Liver (tissue), 9 donors: Measurements from ENCODE around the gene GRK5. TPM values are rescaled to one million over a fixed set of nuclear protein-coding genes. Genes with fewer than 3 reads are reported as not detected.

Experiments used
- DNase-seq: peaks from one replicate; pipeline ENCODE4 v3.0.0-alpha.2; 2017; ENCODE audit warnings: low spot score
- H3K27ac ChIP-seq, 2 donors: one replicate each; pipeline ENCODE4 v1.7.0; 2013; ENCODE audit warnings: inconsistent platforms in 2 of 2, low read length in 2 of 2, control low read depth in 1 of 2, low read depth in 1 of 2, mild to moderate bottlenecking in 1 of 2
- H3K27me3 ChIP-seq, 4 donors: one replicate each; pipeline versions ENCODE4 v1.6.1 to v1.7.0; 2013; ENCODE audit warnings: low read length in 3 of 4, inconsistent platforms in 1 of 4, mild to moderate bottlenecking in 1 of 4, moderate library complexity in 1 of 4; ENCODE audit not compliant: control insufficient read depth in 4 of 4, insufficient read depth in 4 of 4
- H3K36me3 ChIP-seq, 4 donors: one replicate each; pipeline versions ENCODE4 v1.6.1 to v1.7.0; 2013; ENCODE audit warnings: low read length in 3 of 4, mild to moderate bottlenecking in 3 of 4, low read depth in 1 of 4, moderate library complexity in 1 of 4; ENCODE audit not compliant: control insufficient read depth in 4 of 4, insufficient read depth in 3 of 4
- H3K4me1 ChIP-seq, 4 donors: one replicate each; pipeline versions ENCODE4 v1.6.1 to v1.7.0; 2013; ENCODE audit warnings: low read length in 3 of 4, mild to moderate bottlenecking in 3 of 4, moderate library complexity in 1 of 4; ENCODE audit not compliant: control insufficient read depth in 4 of 4, insufficient read depth in 4 of 4
- H3K4me3 ChIP-seq, 3 donors: one replicate each; pipeline versions ENCODE4 v1.6.1 to v1.7.0; 2013; ENCODE audit warnings: low read length in 3 of 3, control low read depth in 1 of 3, low read depth in 1 of 3, mild to moderate bottlenecking in 1 of 3
- H3K9ac ChIP-seq, 2 donors: one replicate each; pipeline ENCODE4 v1.7.0; 2013; ENCODE audit warnings: low read length in 2 of 2, mild to moderate bottlenecking in 2 of 2, moderate library complexity in 2 of 2, control low read depth in 1 of 2, low read depth in 1 of 2
- H3K9me3 ChIP-seq, 4 donors: one replicate each; pipeline versions ENCODE4 v1.6.1 to v1.7.0; 2013; ENCODE audit warnings: low read length in 3 of 4; ENCODE audit not compliant: control insufficient read depth in 4 of 4
- ATF3 ChIP-seq: IDR thresholded peaks from 2 replicates; pipeline ENCODE4 v1.6.1; 2016; ENCODE audit warnings: antibody characterized with exemption
- EGR1 ChIP-seq, 2 donors: IDR thresholded peaks; 2 replicates each; pipeline ENCODE4 v1.6.1; 2016 to 2018; ENCODE audit warnings: antibody characterized with exemption in 2 of 2, low read depth in 2 of 2
- FOXA2 ChIP-seq: IDR thresholded peaks from 2 replicates; pipeline ENCODE4 v1.6.1; 2016; ENCODE audit warnings: antibody characterized with exemption
- GABPA ChIP-seq, 2 donors: IDR thresholded peaks in 1 of 2; conservative IDR thresholded peaks in 1 of 2; 2 replicates each; pipeline ENCODE4 v1.6.1; 2016; ENCODE audit warnings: antibody characterized with exemption in 2 of 2, mild to moderate bottlenecking in 1 of 2, moderate library complexity in 1 of 2
- JUND ChIP-seq, 2 donors: IDR thresholded peaks; 2 replicates each; pipeline ENCODE4 v1.6.1; 2016; ENCODE audit warnings: antibody characterized with exemption in 2 of 2
- MAX ChIP-seq: IDR thresholded peaks from 2 replicates; pipeline ENCODE4 v1.6.1; 2016; ENCODE audit warnings: antibody characterized with exemption
- RAD21 ChIP-seq, 2 donors: IDR thresholded peaks; 2 replicates each; pipeline ENCODE4 v1.6.1; 2016; ENCODE audit warnings: antibody characterized with exemption in 2 of 2, mild to moderate bottlenecking in 2 of 2
- RXRA ChIP-seq, 2 donors: IDR thresholded peaks; 2 replicates each; pipeline ENCODE4 v1.6.1; 2017 to 2018; ENCODE audit warnings: antibody characterized with exemption in 2 of 2, mild to moderate bottlenecking in 1 of 2
- SP1 ChIP-seq: IDR thresholded peaks from 2 replicates; pipeline ENCODE4 v1.6.1; 2018; ENCODE audit warnings: antibody characterized with exemption, mild to moderate bottlenecking
- TAF1 ChIP-seq: conservative IDR thresholded peaks from 2 replicates; pipeline ENCODE4 v1.6.1; 2016; ENCODE audit warnings: antibody characterized with exemption, mild to moderate bottlenecking
- YY1 ChIP-seq: IDR thresholded peaks from 2 replicates; pipeline ENCODE4 v1.6.1; 2016; ENCODE audit warnings: antibody characterized with exemption, mild to moderate bottlenecking
- ZBTB33 ChIP-seq: IDR thresholded peaks from 2 replicates; pipeline ENCODE4 v1.6.1; 2016; ENCODE audit warnings: antibody characterized with exemption
- WGBS: extraction: QIAGEN DNeasy Blood & Tissue Kit; methylation state at CpG from one replicate; pipeline ENCODE4 v1.1.7; 2013; 5-methylcytosine and 5-hydroxymethylcytosine counted together
- polyA plus RNA-seq, 2 donors: library from polyadenylated mRNA; stranded (reverse) in 1 of 2; unstranded in 1 of 2; fragments of 200-250 nt in 1 of 2; fragments of >200 nt in 1 of 2; fragmentation: Nextera tagmentation in 1 of 2; extraction: Ambion mirVana in 1 of 2; gene quantifications; one replicate each; pipeline versions ENCODE4 v1.2.1 to v1.2.3, GENCODE V29; 2013 to 2015
- total RNA-seq, 2 donors: library from RNA; depleted of rRNA; stranded (reverse); fragments of >200 nt; gene quantifications; one replicate each; pipeline ENCODE4 v1.2.3, GENCODE V29; 2014
- donor health status: healthy.
- donor health status: healthy.
- donor health status: healthy.
- donor health status: healthy.
- donor health status: healthy.

Gene GRK5
- total and polyA plus RNA-seq, 4 donors: 2.1 to 6.6 (median 5.1) TPM

GRCh38 chr10:119371704-119372663 is 164.6 kb downstream of the GRK5 start:
- Histone ChIP-seq H3K27me3 (no peaks in the 10 kb centered on the region), H3K27ac (peak overlapping the region; percentile 64 to 65), H3K36me3 (no peaks in the 10 kb centered on the region), H3K4me1 (peaks cover 0 to 7% (median 2%) of the 10 kb centered on the region in 4 donors), H3K9ac (no peak overlapping the region), H3K9me3 (no peaks in the 10 kb centered on the region), H3K4me3 (no peak overlapping the region)
- no peak for TF ChIP-seq TAF1
- TF ChIP-seq RAD21 (IDR thresholded peaks at IDR 0.05): peak in 1 of 2 donors; percentile 46
- no peak for TF ChIP-seq EGR1 (IDR thresholded peaks at IDR 0.05; ENCODE audit: low read depth in 2 of 2)
- TF ChIP-seq GABPA (IDR thresholded peaks at IDR 0.05 in 1 of 2, conservative IDR thresholded peaks at IDR 0.05 in 1 of 2): no peak
- no peak for TF ChIP-seq FOXA2
- WGBS: 91% methylated on average over 7 of the region's 7 CpGs
- DNase-seq: no peak

GRCh38 chr10:119373294-119374102 is 166.1 kb downstream of the GRK5 start:
- Histone ChIP-seq H3K27me3 (no peaks in the 10 kb centered on the region), H3K4me1 (peaks cover 0 to 7% (median 2%) of the 10 kb centered on the region in 4 donors), H3K9ac (no peak overlapping the region), H3K4me3 (no peak overlapping the region), H3K27ac (peak overlapping the region in 1 of 2 donors; percentile 13), H3K9me3 (no peaks in the 10 kb centered on the region), H3K36me3 (no peaks in the 10 kb centered on the region)
- no peak for DNase-seq
- no peak for TF ChIP-seq SP1
- no peak for TF ChIP-seq JUND (IDR thresholded peaks at IDR 0.05)
- TF ChIP-seq RXRA (IDR thresholded peaks at IDR 0.05): no peak
- TF ChIP-seq ZBTB33: no peak
- no peak for TF ChIP-seq ATF3
- no peak for TF ChIP-seq YY1
- WGBS: 89% methylated on average over 13 of the region's 13 CpGs

GRCh38 chr10:119374236-119374635 is 166.9 kb downstream of the GRK5 start:
- H3K27ac ChIP-seq: peak overlapping the region in 1 of 2 donors; percentile 13
- no peak overlapping the region for H3K4me3 ChIP-seq
- WGBS: 94% methylated on average over 4 of the region's 4 CpGs
- TF ChIP-seq MAX (no peak), RAD21 (IDR thresholded peaks at IDR 0.05) (no peak), ZBTB33 (no peak), RXRA (IDR thresholded peaks at IDR 0.05) (no peak)
- no peak for DNase-seq
- H3K27me3 ChIP-seq: no peaks in the 10 kb centered on the region
- H3K4me1 ChIP-seq: peaks cover 0 to 4% (median 2%) of the 10 kb centered on the region in 4 donors
- no peak overlapping the region for H3K9ac ChIP-seq
- H3K36me3 ChIP-seq: no peaks in the 10 kb centered on the region
- H3K9me3 ChIP-seq: no peaks in the 10 kb centered on the region
